ENCODE measurements around the gene XRCC1. TPM values are rescaled to one million over a fixed set of nuclear protein-coding genes. Genes with fewer than 3 reads are reported as not detected.

XRCC1 gene
- total and polyA plus RNA-seq, 10 of the 15 experiments (the other 5 are each of a cell fraction or from before 2014, with no cell fraction given), result 2.0 to 51.1 (median 33.7) TPM

GRCh38 chr19:43595999-43596841 is 20.9 kb upstream of the XRCC1 start, which contains the start of the genes IRGQ and ZNF576 (continued):
- TF ChIP-seq ETV6 (conservative IDR thresholded peaks at IDR 0.05 in 1 of 2, IDR thresholded peaks at IDR 0.05 in 1 of 2; ENCODE audit: borderline replicate concordance in 1 of 2, low read depth in 1 of 2), result no peak
- TF ChIP-seq SUPT20H (IDR thresholded peaks at IDR 0.05; ENCODE audit: borderline replicate concordance, control insufficient read depth, low read depth, low read length), result no peak
- peak; percentile 62; the same call in 1 of the 2 replicates for TF ChIP-seq RFX5 (IDR thresholded peaks at IDR 0.05; ENCODE audit: low read depth, low read length)
- no peak for TF ChIP-seq TARDBP (IDR thresholded peaks at IDR 0.05; ENCODE audit: borderline replicate concordance)
- TF ChIP-seq PML (IDR thresholded peaks at IDR 0.05; ENCODE audit: low read length), result peak; percentile 41; the same call in 1 of the 2 replicates
- TF ChIP-seq NFYB (IDR thresholded peaks at IDR 0.05; ENCODE audit: insufficient read depth, low read depth, low read length), result no peak
- TF ChIP-seq ATF2 (IDR thresholded peaks at IDR 0.05; ENCODE audit: low read length), result no peak
- no peak for TF ChIP-seq TBL1XR1 (IDR thresholded peaks at IDR 0.05; ENCODE audit: low read depth, low read length)
- peak; percentile 41; the same call in 1 of the 2 replicates for TF ChIP-seq JUND (IDR thresholded peaks at IDR 0.05; ENCODE audit: low read depth, low read length)
- peak; percentile 64 for TF ChIP-seq BACH1 (IDR thresholded peaks at IDR 0.05; ENCODE audit: borderline replicate concordance)
- peak; percentile 97 for TF ChIP-seq NBN (IDR thresholded peaks at IDR 0.05)
- TF ChIP-seq SMARCA5 (IDR thresholded peaks at IDR 0.05), result no peak; the same call in 1 of the 2 replicates
- TF ChIP-seq MAX (IDR thresholded peaks at IDR 0.05; ENCODE audit: low read depth, low read length), result no peak; the same call in 1 of the 2 replicates
- no peak for TF ChIP-seq REST (IDR thresholded peaks at IDR 0.05; ENCODE audit: low read depth, low read length)
- TF ChIP-seq KLF5 (IDR thresholded peaks at IDR 0.05; ENCODE audit: partially characterized antibody), result peak; percentile 92
- no peak for TF ChIP-seq ZBTB4 (CRISPR knock-in tag; IDR thresholded peaks at IDR 0.05)
- peak; percentile 74 for TF ChIP-seq NKRF (conservative IDR thresholded peaks at IDR 0.05)
- no peak for TF ChIP-seq SMAD1 (IDR thresholded peaks at IDR 0.05; ENCODE audit: low read depth, partially characterized antibody)

All from GM12878 (cell line).